Neural cell (in vitro differentiated cells): ENCODE results near the gene CISH.

Experiments
- MXI1 ChIP-seq: fragments of 450-650 bp; conservative IDR thresholded peaks from 2 replicates; pipeline ENCODE4 v1.6.1; 2014; ENCODE audit warnings: antibody characterized with exemption, mild to moderate bottlenecking; ENCODE audit not compliant: poor library complexity, severe bottlenecking
- POLR2AphosphoS5 ChIP-seq: IDR thresholded peaks from 2 replicates; pipeline ENCODE4 v1.6.1; 2012
- RAD21 ChIP-seq: fragments of 450-650 bp; conservative IDR thresholded peaks from 2 replicates; pipeline ENCODE4 v1.6.1; 2014; ENCODE audit warnings: antibody characterized with exemption, mild to moderate bottlenecking, moderate library complexity
- TAF1 ChIP-seq: IDR thresholded peaks from 2 replicates; pipeline ENCODE4 v1.6.1; 2012; ENCODE audit warnings: low read depth
- TF ChIP-seq, protein P1 (sequence below): fragments of 450-650 bp; IDR thresholded peaks from 2 replicates; pipeline ENCODE4 v1.5.1; 2014; ENCODE audit warnings: antibody characterized with exemption, mild to moderate bottlenecking, moderate library complexity; ENCODE audit not compliant: poor library complexity, severe bottlenecking
- TF ChIP-seq, protein P2 (sequence below): IDR thresholded peaks from 2 replicates; pipeline ENCODE4 v1.6.1; 2012; ENCODE audit warnings: borderline replicate concordance

DNA sequence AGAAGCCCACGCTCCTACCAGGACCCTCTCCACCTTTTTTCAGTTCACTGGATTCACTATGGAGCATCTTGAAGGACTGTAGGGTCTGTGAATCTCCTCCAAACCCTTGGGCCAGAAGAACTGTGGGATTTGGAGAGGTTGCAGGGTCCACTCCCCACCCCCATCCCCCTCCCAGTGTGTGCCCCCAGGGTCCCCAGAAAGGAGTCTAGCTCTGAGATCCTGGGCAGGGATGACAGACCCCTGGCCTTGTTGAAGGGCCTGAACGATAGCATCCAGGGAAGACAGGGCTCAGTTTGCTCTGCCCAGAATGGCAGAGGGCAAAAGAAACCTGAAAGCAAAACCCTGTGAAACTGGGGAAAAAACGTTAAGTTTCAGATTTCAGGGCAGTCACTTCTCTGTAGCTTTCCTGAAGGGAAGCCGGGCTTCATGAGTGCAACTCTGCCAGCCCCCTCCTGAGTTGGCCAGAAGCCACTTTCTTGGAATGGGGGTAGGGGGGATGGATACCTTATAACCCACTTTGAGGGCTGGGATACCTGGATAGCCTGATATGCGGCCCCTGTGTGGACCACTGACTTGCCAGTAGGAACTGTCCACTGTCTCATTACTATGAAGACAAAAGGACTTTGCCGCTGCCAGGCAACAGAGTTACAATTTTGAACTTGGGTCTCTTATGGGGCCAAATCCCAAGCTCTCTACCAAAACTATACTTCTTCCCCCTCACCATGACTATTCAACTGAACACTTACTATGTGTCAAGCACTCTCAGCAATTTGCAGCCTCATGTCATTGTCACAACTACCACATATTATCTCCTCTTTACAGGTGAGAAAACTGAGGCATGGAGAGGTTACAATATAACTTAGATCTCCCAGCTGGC, 1.6 kb upstream of the CISH start:
- TF ChIP-seq, protein P1, sequence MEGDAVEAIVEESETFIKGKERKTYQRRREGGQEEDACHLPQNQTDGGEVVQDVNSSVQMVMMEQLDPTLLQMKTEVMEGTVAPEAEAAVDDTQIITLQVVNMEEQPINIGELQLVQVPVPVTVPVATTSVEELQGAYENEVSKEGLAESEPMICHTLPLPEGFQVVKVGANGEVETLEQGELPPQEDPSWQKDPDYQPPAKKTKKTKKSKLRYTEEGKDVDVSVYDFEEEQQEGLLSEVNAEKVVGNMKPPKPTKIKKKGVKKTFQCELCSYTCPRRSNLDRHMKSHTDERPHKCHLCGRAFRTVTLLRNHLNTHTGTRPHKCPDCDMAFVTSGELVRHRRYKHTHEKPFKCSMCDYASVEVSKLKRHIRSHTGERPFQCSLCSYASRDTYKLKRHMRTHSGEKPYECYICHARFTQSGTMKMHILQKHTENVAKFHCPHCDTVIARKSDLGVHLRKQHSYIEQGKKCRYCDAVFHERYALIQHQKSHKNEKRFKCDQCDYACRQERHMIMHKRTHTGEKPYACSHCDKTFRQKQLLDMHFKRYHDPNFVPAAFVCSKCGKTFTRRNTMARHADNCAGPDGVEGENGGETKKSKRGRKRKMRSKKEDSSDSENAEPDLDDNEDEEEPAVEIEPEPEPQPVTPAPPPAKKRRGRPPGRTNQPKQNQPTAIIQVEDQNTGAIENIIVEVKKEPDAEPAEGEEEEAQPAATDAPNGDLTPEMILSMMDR = no peak
- TF ChIP-seq, protein P2, sequence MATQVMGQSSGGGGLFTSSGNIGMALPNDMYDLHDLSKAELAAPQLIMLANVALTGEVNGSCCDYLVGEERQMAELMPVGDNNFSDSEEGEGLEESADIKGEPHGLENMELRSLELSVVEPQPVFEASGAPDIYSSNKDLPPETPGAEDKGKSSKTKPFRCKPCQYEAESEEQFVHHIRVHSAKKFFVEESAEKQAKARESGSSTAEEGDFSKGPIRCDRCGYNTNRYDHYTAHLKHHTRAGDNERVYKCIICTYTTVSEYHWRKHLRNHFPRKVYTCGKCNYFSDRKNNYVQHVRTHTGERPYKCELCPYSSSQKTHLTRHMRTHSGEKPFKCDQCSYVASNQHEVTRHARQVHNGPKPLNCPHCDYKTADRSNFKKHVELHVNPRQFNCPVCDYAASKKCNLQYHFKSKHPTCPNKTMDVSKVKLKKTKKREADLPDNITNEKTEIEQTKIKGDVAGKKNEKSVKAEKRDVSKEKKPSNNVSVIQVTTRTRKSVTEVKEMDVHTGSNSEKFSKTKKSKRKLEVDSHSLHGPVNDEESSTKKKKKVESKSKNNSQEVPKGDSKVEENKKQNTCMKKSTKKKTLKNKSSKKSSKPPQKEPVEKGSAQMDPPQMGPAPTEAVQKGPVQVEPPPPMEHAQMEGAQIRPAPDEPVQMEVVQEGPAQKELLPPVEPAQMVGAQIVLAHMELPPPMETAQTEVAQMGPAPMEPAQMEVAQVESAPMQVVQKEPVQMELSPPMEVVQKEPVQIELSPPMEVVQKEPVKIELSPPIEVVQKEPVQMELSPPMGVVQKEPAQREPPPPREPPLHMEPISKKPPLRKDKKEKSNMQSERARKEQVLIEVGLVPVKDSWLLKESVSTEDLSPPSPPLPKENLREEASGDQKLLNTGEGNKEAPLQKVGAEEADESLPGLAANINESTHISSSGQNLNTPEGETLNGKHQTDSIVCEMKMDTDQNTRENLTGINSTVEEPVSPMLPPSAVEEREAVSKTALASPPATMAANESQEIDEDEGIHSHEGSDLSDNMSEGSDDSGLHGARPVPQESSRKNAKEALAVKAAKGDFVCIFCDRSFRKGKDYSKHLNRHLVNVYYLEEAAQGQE = no peak
- TF ChIP-seq TAF1 (no peak), RAD21 (no peak), MXI1 (no peak), POLR2AphosphoS5 (no peak)
